Neural cell (in vitro differentiated cells): ENCODE results near the gene IQCB1. TPM values are rescaled to one million over a fixed set of nuclear protein-coding genes. Genes with fewer than 3 reads are reported as not detected.
A peak's percentile ranks its signal among the peaks of the same experiment; 100 is the strongest.

ENCODE experiments used
- H2AFZ ChIP-seq: fragments of 200-600, 300-800 bp; sonication (generic), shearing (Covaris generic); 2 replicates; pipeline ENCODE4 v1.6.0; 2014; ENCODE audit warnings: low read depth, mild to moderate bottlenecking, antibody characterized with exemption, low read length, moderate library complexity
- H3F3A ChIP-seq: fragments of 200-600 bp; shearing (Covaris generic); 2 replicates; pipeline ENCODE4 v1.6.1; 2016; ENCODE audit warnings: mild to moderate bottlenecking, moderate library complexity, mixed read lengths, antibody characterized with exemption, low read length; ENCODE audit not compliant: insufficient read depth, poor library complexity, severe bottlenecking
- H3K27ac ChIP-seq: fragments of 200-600, 300-800 bp; sonication (generic), shearing (Covaris generic); 2 replicates; pipeline ENCODE4 v1.5.1; 2014; ENCODE audit warnings: mild to moderate bottlenecking, low read length, moderate library complexity
- H3K27me3 ChIP-seq: fragments of 300-800, 200-600 bp; sonication (generic), shearing (Covaris generic); 2 replicates; pipeline ENCODE4 v1.6.0; 2014; ENCODE audit warnings: mild to moderate bottlenecking, low read depth, low read length, moderate library complexity; ENCODE audit not compliant: insufficient read depth
- H3K36me3 ChIP-seq: fragments of 300-800, 200-600 bp; sonication (generic), shearing (Covaris generic); 2 replicates; pipeline ENCODE4 v1.5.1; 2014; ENCODE audit warnings: mild to moderate bottlenecking, antibody characterized with exemption, low read length, moderate library complexity; ENCODE audit not compliant: insufficient read depth
- H3K4me2 ChIP-seq: fragments of 300-800, 200-600 bp; sonication (generic), shearing (Covaris generic); 2 replicates; pipeline ENCODE4 v1.6.0; 2014; ENCODE audit warnings: mild to moderate bottlenecking, low read length
- H3K4me3 ChIP-seq: fragments of 300-800, 200-600 bp; sonication (generic), shearing (Covaris generic); 2 replicates; pipeline ENCODE4 v1.5.1; 2014; ENCODE audit warnings: mild to moderate bottlenecking, low read length, moderate library complexity
- H3K79me2 ChIP-seq: fragments of 200-600 bp; shearing (Covaris generic); replicated peaks from 2 replicates; pipeline ENCODE4 v1.6.0; 2014; ENCODE audit warnings: mild to moderate bottlenecking, low read length, moderate library complexity; ENCODE audit not compliant: insufficient read depth
- H3K9ac ChIP-seq: fragments of 300-800, 200-600 bp; sonication (generic), shearing (Covaris generic); 2 replicates; pipeline ENCODE4 v1.6.1; 2016; ENCODE audit warnings: mild to moderate bottlenecking, low read length, mixed read lengths
- H3K9me2 ChIP-seq: fragments of 200-600 bp; shearing (Covaris generic); 2 replicates; pipeline ENCODE4 v1.6.1; 2016; ENCODE audit warnings: mild to moderate bottlenecking, low read length, mixed read lengths; ENCODE audit not compliant: insufficient read depth
- H3K9me3 ChIP-seq: fragments of 200-600, 300-800 bp; sonication (generic), shearing (Covaris generic); 2 replicates; pipeline ENCODE4 v1.6.1; 2016; ENCODE audit warnings: mild to moderate bottlenecking, mixed run types, low read length, moderate library complexity, mixed read lengths
- H4K20me1 ChIP-seq: fragments of 200-600 bp; shearing (Covaris generic); 2 replicates; pipeline ENCODE4 v1.6.1; 2016; ENCODE audit warnings: mild to moderate bottlenecking, mixed run types; ENCODE audit not compliant: insufficient read depth
- EP300 ChIP-seq: fragments of 450-650 bp; conservative IDR thresholded peaks from 2 replicates; pipeline ENCODE4 v1.6.1; 2014; ENCODE audit warnings: antibody characterized with exemption, mild to moderate bottlenecking, moderate library complexity; ENCODE audit not compliant: poor library complexity, severe bottlenecking
- EZH2 ChIP-seq: fragments of 200-600, 300-800 bp; shearing (Covaris generic), sonication (generic); IDR thresholded peaks from 2 replicates; pipeline ENCODE4 v1.6.1; 2014; ENCODE audit warnings: antibody characterized with exemption, low read length, borderline replicate concordance, mild to moderate bottlenecking; ENCODE audit not compliant: insufficient read depth, poor library complexity, severe bottlenecking
- MXI1 ChIP-seq: fragments of 450-650 bp; conservative IDR thresholded peaks from 2 replicates; pipeline ENCODE4 v1.6.1; 2014; ENCODE audit warnings: antibody characterized with exemption, mild to moderate bottlenecking; ENCODE audit not compliant: poor library complexity, severe bottlenecking
- POLR2AphosphoS5 ChIP-seq: IDR thresholded peaks from 2 replicates; pipeline ENCODE4 v1.6.1; 2012
- RAD21 ChIP-seq: fragments of 450-650 bp; conservative IDR thresholded peaks from 2 replicates; pipeline ENCODE4 v1.6.1; 2014; ENCODE audit warnings: antibody characterized with exemption, mild to moderate bottlenecking, moderate library complexity
- SMC3 ChIP-seq: fragments of 450-650 bp; conservative IDR thresholded peaks from 2 replicates; pipeline ENCODE4 v1.6.1; 2014; ENCODE audit warnings: antibody characterized with exemption, mild to moderate bottlenecking, moderate library complexity; ENCODE audit not compliant: poor library complexity
- TAF1 ChIP-seq: IDR thresholded peaks from 2 replicates; pipeline ENCODE4 v1.6.1; 2012; ENCODE audit warnings: low read depth
- polyA plus RNA-seq: library from polyadenylated mRNA; depleted of rRNA; stranded (reverse); fragments of >200 nt; gene quantifications from 2 replicates; pipeline ENCODE4 v1.2.3, GENCODE V29; 2014
- TF ChIP-seq, protein P1 (sequence below): fragments of 450-650 bp; IDR thresholded peaks from 2 replicates; pipeline ENCODE4 v1.5.1; 2014; ENCODE audit warnings: antibody characterized with exemption, mild to moderate bottlenecking, moderate library complexity; ENCODE audit not compliant: poor library complexity, severe bottlenecking
- TF ChIP-seq, protein P2 (sequence below): IDR thresholded peaks from 2 replicates; pipeline ENCODE4 v1.6.1; 2012; ENCODE audit warnings: borderline replicate concordance

Gene IQCB1
- polyA plus RNA-seq, 1 donor from 2014 or later, result 50.2 TPM

DNA sequence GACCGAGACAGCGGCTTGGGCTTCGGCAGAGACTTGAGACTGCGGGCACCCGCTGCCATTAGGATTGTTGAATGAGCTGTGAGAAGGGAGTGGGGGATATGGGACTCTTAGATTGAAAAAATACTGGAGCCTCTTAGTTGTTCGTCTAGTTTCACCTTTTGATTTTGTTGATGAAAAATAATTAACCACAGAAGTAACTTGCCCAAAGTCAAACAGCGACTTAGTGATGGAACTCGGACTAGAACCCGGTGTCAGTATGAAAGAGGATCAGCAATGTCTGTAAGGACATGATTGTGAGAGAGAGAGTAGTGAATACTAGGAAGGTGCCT, 84.8 kb downstream of the IQCB1 start:
- no peaks in the 10 kb centered on the region for H4K20me1 ChIP-seq
- H3K27me3 ChIP-seq, result no peaks in the 10 kb centered on the region
- peak overlapping the region; percentile 88 for H2AFZ ChIP-seq
- H3K9ac ChIP-seq, result peak overlapping the region; percentile 77
- peak overlapping the region; percentile 80 for H3K4me3 ChIP-seq
- no peak for TF ChIP-seq MXI1
- TF ChIP-seq POLR2AphosphoS5, result no peak
- TF ChIP-seq, protein P1, sequence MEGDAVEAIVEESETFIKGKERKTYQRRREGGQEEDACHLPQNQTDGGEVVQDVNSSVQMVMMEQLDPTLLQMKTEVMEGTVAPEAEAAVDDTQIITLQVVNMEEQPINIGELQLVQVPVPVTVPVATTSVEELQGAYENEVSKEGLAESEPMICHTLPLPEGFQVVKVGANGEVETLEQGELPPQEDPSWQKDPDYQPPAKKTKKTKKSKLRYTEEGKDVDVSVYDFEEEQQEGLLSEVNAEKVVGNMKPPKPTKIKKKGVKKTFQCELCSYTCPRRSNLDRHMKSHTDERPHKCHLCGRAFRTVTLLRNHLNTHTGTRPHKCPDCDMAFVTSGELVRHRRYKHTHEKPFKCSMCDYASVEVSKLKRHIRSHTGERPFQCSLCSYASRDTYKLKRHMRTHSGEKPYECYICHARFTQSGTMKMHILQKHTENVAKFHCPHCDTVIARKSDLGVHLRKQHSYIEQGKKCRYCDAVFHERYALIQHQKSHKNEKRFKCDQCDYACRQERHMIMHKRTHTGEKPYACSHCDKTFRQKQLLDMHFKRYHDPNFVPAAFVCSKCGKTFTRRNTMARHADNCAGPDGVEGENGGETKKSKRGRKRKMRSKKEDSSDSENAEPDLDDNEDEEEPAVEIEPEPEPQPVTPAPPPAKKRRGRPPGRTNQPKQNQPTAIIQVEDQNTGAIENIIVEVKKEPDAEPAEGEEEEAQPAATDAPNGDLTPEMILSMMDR, result no peak
- no peak for TF ChIP-seq EP300
- TF ChIP-seq EZH2, result no peak
- TF ChIP-seq, protein P2, sequence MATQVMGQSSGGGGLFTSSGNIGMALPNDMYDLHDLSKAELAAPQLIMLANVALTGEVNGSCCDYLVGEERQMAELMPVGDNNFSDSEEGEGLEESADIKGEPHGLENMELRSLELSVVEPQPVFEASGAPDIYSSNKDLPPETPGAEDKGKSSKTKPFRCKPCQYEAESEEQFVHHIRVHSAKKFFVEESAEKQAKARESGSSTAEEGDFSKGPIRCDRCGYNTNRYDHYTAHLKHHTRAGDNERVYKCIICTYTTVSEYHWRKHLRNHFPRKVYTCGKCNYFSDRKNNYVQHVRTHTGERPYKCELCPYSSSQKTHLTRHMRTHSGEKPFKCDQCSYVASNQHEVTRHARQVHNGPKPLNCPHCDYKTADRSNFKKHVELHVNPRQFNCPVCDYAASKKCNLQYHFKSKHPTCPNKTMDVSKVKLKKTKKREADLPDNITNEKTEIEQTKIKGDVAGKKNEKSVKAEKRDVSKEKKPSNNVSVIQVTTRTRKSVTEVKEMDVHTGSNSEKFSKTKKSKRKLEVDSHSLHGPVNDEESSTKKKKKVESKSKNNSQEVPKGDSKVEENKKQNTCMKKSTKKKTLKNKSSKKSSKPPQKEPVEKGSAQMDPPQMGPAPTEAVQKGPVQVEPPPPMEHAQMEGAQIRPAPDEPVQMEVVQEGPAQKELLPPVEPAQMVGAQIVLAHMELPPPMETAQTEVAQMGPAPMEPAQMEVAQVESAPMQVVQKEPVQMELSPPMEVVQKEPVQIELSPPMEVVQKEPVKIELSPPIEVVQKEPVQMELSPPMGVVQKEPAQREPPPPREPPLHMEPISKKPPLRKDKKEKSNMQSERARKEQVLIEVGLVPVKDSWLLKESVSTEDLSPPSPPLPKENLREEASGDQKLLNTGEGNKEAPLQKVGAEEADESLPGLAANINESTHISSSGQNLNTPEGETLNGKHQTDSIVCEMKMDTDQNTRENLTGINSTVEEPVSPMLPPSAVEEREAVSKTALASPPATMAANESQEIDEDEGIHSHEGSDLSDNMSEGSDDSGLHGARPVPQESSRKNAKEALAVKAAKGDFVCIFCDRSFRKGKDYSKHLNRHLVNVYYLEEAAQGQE, result no peak
- TF ChIP-seq RAD21, result no peak
- TF ChIP-seq TAF1, result no peak
- TF ChIP-seq SMC3, result no peak
- H3F3A ChIP-seq, result no peaks in the 10 kb centered on the region
- no peaks in the 10 kb centered on the region for H3K9me3 ChIP-seq
- H3K36me3 ChIP-seq, result no peaks in the 10 kb centered on the region
- H3K9me2 ChIP-seq, result no peaks in the 10 kb centered on the region
- H3K79me2 ChIP-seq, result peaks cover 23% of the 10 kb centered on the region
- H3K4me2 ChIP-seq, result peak overlapping the region; percentile 81
- H3K27ac ChIP-seq, result peak overlapping the region; percentile 82

DNA sequence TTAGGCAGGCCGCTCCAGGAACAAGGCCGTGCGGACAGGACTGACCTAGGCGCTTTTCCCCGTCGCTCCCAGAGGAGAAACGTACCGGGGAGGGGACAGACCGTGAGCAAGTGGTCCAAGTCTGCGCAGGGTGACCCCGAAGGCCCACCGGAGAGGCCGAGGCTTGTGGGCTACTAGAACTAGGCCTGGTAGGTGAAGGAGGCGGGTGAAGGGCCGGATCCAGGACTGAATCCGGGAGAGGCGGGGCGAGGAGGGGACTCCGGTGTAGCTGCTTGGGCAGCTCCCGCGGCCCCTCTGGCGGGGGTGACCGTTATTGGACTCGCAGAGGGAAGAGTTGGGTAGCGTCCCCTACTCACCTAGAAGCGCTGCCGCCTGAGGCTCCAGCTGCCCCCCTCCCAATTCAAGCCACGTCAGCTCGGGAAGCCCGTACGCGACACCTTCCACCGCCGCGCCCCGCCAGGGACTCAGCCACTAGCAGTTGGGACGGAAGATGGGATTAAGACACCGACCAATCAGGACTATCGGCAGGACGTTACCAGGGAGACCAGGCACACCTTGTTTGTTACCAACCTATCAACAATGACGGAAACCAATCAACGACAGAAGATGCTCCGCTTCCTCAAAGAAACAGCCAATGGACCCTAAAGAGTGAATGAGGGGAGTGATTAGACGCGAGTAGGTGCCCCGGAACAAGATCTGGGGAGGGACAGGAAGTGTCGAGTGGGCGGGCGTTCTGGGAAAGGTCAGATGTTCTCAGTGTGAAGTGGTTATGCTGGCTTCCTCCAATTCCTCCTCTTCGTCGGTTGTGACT, 85.4 kb downstream of the IQCB1 start, which contains the start of gene GOLGB1:
GOLGB1 (minus strand) TSS at position 466 of the 811 bp plus-strand sequence. CDS start 18,770 bp downstream, outside the sequence.
- Histone ChIP-seq H3K4me3 (peak within 1 kb of the TSS; percentile 80), H3K79me2 (peaks cover 29% of the 10 kb centered on the region), H3K27me3 (no peaks in the 10 kb centered on the region), H4K20me1 (no peaks in the 10 kb centered on the region), H3K4me2 (peak within 1 kb of the TSS; percentile 81), H3K9ac (peak within 1 kb of the TSS; percentile 89), H3K9me3 (no peaks in the 10 kb centered on the region), H3K9me2 (no peaks in the 10 kb centered on the region), H3K36me3 (no peaks in the 10 kb centered on the region), H2AFZ (peak within 1 kb of the TSS; percentile 90), H3F3A (no peaks in the 10 kb centered on the region), H3K27ac (peak within 1 kb of the TSS; percentile 91)
- TF ChIP-seq EP300, result peak; percentile 71
- peak; percentile 20 for TF ChIP-seq RAD21
- TF ChIP-seq POLR2AphosphoS5, result peak; percentile 98
- TF ChIP-seq EZH2, result no peak
- peak; percentile 75 for TF ChIP-seq MXI1
- TF ChIP-seq, protein P1, result no peak
- TF ChIP-seq, protein P2, result peak; percentile 64
- TF ChIP-seq TAF1, result peak; percentile 89
- TF ChIP-seq SMC3, result no peak
